AG09319 (cell line): ENCODE measurements around the gene TARBP2.

Source experiments
- DNase-seq: peaks from one replicate; pipeline ENCODE4 v3.0.0-alpha.2; 2010; ENCODE audit warnings: low read depth; ENCODE audit errors: extremely low read depth
- CTCF ChIP-seq: IDR thresholded peaks from 2 replicates; pipeline ENCODE4 v1.5.1; 2011; ENCODE audit warnings: low read depth, mild to moderate bottlenecking, inconsistent platforms, low read length, moderate library complexity

Gene TARBP2

DNA sequence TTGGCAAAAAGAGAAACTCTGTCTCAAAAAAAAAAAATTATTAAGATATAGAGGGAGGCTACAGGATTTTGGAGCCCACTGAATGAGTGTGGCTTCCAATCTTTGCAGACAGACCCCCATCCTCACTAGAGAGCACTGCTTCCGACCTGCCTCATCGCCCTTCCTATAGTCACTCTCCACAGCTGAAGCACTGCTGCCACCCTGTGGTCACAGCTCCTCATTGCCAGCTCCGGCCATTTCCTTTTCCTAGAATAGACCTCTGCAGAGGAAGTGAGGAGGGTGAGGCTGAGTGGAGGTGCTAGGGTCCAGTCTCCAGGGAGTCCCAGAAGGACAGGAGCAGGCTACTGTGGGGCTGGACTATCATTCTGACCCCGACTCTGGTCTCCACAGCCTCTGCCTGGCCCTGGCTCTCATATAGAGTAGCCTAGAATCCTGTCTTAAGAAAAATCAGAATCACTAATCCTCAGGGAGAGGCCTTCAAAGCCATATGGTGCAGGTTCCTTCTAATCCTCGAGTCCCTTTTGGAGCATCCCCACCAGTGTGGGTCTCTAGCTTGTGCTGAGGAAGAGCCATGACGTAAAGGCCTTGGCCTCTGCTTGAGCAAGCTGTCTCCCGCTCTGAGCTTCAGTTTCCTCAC, 7.6 kb downstream of the TARBP2 start:
- TF ChIP-seq CTCF = peak; percentile 91
- DNase-seq = peak; percentile 36

GRCh38 chr12:53510181-53510812, 9.2 kb downstream of the TARBP2 start:
- no peak for TF ChIP-seq CTCF
- DNase-seq = no peak

DNA sequence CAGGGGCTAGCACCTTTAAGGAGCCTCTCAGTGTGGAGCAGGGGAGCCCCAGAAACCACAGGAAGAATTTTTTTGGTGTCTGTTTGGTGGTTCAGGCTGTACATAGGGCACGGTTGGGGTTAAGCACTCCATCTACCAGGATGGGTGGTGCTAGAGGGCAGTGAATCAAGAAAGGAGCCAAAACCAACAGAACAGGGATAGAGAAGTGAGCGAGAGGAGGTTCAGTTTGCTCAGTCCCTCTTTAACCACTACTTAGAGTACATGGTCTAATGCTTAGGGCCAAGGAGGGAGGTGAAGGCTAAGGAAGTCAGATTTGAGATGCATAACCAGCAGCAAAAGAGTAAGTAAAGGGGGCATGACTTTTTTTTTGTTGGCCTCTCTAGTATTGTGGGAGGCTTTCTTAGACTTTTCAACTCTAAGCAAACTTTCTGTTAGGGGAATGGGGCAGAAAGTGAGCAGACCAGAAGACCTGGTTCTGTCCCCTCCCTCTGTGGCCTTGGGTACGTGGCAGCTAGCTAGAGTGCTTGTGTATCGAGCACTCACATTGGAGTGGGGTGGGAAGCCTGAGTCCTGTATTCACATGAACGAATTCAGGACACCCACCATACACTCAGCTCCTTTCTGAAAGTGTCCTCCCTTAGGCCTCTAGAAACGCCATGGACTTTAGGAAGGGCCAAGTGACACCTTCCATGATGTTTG, 12.8 kb downstream of the TARBP2 start:
- DNase-seq = no peak
- no peak for TF ChIP-seq CTCF

DNA sequence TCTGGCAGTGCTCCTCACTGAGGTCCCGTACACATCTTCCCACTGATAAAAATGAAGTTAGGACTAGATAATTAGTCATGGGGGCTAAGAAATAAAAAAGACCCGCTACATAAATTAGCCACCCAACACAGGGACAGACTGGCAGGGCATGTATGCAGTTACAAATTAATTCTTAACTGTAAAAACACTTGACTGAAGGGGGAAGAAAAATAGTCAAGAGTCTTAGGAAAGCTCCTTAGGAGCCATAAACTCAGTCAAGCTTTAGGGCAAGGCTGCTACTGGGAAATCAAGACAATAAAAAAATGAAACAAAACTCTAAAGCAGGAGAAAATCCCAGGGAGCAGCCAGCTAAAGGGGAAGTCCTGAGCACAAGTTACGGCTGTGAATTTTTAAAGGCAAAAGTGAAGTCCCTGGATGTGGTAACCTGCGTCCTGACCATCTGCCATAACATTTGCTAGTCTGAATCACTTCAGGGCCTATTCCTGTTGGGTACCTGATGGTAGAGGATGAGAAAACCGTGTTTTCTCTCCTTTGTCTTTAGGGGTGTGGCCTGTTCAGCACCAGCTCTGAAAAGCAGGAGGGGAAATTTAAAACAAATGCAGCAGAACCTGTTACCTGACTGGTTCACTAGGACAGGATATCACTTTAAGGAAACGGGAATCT, 13.7 kb downstream of the TARBP2 start:
- no peak for DNase-seq
- TF ChIP-seq CTCF = no peak

DNA sequence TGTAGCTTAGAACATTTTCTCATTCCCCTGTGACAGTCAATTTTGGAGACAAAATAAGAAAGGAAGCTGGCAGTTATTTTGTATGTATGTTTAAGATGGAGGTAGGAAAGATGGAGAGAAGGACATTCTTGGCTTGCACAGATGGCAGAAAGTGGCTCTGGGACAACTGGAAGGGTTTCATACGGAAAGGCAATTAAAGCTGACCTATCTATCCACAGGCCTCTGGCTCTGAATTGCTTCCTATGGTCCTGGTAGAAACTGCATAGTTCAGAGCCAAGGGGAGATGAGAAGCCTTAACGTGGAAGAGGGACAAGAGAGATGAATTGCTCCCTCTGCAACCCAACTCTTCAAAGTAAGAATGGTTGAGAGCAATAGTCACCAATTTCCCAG, 14.2 kb downstream of the TARBP2 start:
- no peak for DNase-seq
- no peak for TF ChIP-seq CTCF

GRCh38 chr12:53516758-53517455, 15.8 kb downstream of the TARBP2 start:
- DNase-seq = no peak
- TF ChIP-seq CTCF = no peak

GRCh38 chr12:53518381-53518780, 17.3 kb downstream of the TARBP2 start:
- no peak for DNase-seq
- TF ChIP-seq CTCF = no peak
